Measurements from ENCODE around the gene FOXD4. TPM values are rescaled to one million over a fixed set of nuclear protein-coding genes. Genes with fewer than 3 reads are reported as not detected.

FOXD4 gene
- 0.47 TPM for total RNA-seq

GRCh38 chr9:117995-118467 lies at the start of gene FOXD4:
TSS of gene FOXD4 (minus strand) at chr9:118417. CDS start at chr9:118119, 298 bp downstream.

Other genes with a start within 250 kb of the FOXD4 start
- gene WASHC1, start 89.0 kb downstream of the FOXD4 start, total RNA-seq: 29.5 TPM
- gene ZNG1A, start 60.6 kb upstream of the FOXD4 start, total RNA-seq: 48.1 TPM
- 26.6 TPM for gene DOCK8, start 96.4 kb upstream of the FOXD4 start, total RNA-seq